HG02642 (cell line): ENCODE measurements around the gene SLC66A1.
"Not testable (repeated sequence)": the region's sequence is repeated elsewhere in the genome, so short reads cannot be mapped to it uniquely, and the experiment has no call there.

Experiments used
- ATAC-seq: cut with Tn5 transposase; IDR thresholded peaks from one replicate; pipeline ENCODE4 v1.9.1; 2021; ENCODE audit warnings: mild to moderate bottlenecking; ENCODE audit not compliant: unreplicated experiment, poor library complexity

SLC66A1 gene

GRCh38 chr1:19300211-19300610 lies 11.9 kb upstream of the SLC66A1 start:
- ATAC-seq = no peak

- ATAC-seq = not testable (repeated sequence)
These were observed 8.0 kb upstream of the SLC66A1 start for GRCh38 chr1:19304081-19304480.

- ATAC-seq = no peak
These were observed 6.2 kb upstream of the SLC66A1 start for GRCh38 chr1:19305880-19306279.

DNA sequence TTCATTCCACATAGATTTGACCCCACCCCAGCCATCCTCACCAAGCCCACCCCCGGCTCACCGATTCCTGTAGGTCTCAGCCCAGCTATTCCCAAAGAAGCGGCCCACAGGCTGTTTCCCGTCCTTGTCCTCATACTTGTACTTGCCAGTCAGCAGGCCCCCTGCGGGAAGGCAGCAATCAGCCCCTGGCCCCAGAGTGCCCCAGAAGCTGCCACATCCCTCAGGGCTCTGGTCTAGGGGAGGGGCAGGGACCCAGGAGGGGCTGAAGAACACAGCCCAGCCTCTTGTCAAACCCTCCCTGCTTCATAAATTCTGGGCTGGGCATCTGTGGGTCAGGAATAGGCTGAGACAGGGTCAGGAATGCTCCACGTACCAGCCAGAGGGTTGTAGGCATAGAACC lies 5.2 kb upstream of the SLC66A1 start:
- no peak for ATAC-seq

GRCh38 chr1:19307794-19308508 lies 4.2 kb upstream of the SLC66A1 start:
- ATAC-seq = no peak

DNA sequence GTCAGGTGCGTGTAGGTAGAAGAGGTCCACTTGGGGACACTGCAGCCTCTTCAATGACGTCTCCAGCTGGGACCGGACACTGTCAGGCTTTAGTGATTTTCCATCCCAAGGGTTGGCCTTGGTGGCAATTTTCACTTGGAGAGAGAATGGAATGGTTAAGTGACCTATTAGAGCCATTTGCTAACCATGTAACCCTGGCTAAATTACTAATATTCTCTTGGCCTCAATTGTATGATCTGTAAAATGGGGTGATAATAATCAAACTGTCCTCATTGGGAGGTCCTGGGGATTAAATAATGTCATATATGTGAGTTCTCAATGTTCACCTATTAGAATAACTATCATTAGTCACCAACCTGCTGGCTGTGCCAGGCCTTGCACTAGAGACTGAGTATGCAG lies 3.6 kb upstream of the SLC66A1 start:
- no peak for ATAC-seq

- ATAC-seq = no peak
These were observed 2.9 kb upstream of the SLC66A1 start for GRCh38 chr1:19309123-19309813.

DNA sequence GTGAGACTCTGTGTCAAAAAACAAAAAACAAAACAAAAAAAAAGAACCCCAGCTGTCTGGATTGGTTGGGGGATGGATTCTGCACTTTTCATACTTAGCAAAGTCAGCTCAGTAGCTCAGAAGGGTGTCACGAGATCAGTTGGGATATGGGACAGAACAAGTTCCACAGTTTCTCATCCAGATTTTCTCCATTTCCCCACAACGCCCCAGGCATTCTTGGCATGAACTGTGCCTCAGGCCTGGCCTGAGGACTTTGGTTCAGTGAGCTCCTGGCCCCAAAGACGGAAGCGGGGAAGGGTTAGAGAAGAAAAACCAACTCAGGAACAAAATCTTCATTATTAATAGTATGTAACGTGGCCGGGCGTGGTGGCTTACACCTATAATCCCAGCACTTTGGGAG lies 2.1 kb upstream of the SLC66A1 start:
- no peak for ATAC-seq

GRCh38 chr1:19310720-19311502 lies 1.2 kb upstream of the SLC66A1 start:
- no peak for ATAC-seq

DNA sequence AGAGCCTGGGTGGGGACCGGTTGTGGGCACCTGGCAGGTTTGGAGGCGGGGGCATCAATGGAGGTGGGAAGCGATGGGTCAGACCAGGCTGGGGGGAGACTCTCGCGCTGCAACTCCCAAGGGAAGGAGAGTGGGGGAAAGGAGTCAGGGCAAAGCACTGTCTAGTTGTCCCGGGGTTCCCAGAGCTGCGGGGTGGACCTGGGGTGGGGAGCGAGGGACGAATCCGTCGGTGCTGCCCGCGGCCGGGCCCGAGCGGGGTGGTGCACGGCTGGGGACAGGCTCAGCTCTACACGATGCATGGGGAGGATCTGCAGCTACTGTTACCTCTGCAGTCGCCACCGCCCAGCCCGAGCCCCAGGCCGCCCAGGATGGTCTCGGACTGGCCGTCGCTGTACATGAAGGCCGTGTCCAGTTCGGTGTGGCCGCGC lies 609 bp upstream of the SLC66A1 start:
- no peak for ATAC-seq

- peak; percentile 20 for ATAC-seq
These were observed 883 bp downstream of the SLC66A1 start for GRCh38 chr1:19312782-19313635.

- ATAC-seq = no peak
These were observed 1.5 kb downstream of the SLC66A1 start for GRCh38 chr1:19313636-19313959.

DNA sequence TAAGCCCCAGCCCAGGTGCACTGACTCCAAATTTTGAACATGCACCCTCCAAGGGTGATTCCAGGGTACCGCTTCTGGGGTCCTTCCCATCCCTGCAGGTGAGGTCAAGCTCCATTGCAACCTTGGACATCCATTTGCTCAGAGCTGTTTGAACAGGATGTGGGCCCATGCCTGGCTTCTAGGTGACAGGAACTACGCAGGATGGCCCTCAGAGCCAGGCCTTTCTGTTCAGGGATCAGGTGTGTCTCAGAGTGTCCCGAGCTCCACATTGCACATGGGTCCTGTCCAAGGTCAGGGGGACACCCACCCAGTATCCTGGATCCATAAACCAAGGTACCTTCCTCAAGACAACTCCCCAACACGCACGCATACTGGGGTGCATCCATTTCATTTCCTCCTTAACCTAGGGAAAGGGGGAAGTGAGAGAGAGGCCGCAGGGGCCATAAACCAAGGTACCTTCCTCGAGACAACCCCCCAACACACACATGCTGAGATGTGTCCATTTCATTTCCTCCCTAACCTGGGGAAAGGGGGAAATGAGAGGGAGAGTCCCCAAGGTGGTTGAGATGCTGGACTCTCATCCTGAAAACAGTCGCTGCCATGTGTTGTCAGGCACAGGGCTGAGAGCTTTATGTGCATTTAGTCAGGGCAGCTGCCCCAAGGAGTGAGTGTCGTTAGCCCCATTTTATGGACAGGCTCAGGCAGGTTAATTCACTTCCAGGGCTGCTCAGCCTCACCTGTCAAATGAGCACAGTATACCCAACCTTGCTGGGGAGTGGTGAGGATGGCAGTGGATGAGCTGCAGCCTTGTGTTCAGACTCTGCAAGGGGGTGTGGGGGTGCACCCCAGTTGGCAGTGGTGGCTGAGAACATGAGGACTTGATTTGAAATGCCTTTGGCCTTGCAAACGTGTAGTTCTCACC lies 2.1 kb downstream of the SLC66A1 start:
- ATAC-seq = no peak

DNA sequence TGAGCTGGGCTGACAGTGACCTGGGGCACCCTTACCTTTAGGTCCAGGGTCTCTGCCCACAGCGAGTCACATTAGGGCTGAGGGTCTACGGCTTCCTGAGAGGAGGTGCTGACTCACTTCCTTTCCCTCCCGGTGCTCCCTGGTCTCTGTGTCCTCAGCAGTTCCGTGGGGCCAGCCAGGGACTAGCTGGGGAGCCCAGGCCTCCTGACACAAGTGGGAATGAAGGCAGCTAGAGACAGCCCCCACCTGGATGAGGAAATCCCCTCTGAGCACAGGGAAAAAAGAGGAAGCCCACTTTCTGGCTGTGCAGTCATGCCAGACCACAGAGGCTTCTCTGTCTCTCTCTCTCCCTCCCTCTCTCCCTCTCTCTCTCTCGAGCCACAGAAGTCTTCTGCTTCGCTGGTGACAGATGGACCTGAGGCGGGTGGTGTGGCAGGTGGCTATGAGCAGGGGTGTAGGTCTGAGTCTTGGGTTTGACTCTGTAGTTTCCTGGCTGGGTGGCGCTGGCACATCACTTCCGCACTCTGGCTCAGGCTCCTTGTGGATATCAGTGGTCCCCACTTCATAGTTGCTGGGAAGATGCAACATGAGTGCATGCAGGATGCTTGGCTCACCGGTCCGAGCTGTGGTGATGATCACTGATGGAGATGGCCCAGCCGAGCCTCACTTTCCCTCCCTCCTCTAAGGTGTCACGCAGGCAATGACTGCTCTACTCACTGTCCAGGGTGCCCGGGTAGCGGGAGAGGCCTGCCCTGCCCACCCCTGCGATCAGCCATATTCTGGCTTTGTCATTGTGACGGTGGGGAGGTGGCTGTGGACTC lies 3.5 kb downstream of the SLC66A1 start:
- peak; percentile 30 for ATAC-seq

DNA sequence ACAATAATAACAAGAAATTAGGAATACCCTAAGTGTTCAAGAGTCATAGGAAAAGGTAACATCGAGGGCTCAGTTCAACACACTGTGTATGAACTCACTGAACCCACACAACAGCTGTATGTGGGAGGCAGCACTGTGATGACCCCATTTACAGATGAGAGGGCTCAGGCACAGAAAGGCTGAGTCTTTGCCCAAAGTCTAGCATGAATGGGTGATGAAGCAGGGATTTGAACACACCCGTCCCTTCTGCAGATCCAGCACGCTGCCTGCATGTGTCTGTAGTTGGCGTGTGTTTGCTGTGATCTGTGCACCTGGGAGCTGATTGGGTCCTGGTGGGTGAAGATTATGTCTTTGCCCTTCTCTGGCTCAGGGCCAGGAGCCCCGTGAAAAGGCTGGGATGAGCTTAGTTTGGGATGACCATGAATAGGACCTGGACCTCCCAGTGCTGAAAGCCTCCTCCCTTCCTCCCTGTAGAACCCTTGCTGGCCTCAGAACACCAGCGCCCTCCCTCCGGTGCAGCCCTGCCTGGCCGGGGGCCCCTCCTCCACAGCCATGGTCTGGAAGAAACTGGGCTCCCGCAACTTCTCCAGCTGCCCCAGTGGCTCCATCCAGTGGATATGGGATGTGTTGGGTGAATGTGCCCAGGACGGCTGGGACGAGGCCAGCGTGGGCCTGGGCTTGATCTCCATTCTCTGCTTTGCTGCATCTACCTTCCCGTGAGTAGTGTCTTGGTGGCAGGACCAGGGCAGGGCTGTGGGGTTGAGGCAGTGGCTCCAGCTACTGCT lies 5.2 kb downstream of the SLC66A1 start:
- ATAC-seq = no peak

DNA sequence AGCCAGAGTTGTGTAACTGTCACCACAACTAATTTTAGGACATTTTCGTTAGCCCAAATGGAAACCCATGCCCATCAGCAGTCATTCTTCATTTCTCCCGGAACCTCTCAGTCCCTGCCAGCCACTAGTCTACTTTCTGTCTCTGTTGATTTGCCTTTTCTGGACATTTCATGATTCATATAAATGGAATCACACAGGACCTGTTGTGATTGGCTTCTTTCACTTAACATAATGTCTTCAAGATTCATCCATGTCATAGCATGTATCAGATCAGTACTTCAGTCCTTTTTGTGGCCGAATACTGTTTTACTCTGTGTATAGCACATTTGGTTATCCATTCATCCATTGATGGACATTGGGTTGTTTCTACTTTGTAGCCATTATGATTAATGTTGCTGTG lies 7.1 kb downstream of the SLC66A1 start:
- ATAC-seq = no peak

DNA sequence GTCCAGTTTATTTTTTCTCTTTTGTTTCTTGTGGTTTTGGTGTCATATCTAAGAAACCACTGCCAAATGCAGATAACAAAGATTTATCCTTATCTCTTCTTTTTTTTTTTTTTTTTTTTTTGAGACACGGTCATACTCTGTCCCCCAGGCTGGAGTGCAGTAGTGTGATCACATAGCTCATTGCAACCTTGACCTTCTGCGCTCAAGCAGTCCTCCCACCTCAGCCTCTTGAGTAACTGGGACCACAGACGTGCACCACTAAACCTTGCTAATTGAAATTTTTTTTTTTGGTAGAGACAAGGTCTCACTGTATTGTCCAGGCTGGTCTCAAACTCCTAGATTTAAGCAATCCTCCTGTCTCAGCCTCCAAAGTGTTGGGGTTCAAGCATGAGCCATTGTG lies 8.9 kb downstream of the SLC66A1 start:
- no peak for ATAC-seq

DNA sequence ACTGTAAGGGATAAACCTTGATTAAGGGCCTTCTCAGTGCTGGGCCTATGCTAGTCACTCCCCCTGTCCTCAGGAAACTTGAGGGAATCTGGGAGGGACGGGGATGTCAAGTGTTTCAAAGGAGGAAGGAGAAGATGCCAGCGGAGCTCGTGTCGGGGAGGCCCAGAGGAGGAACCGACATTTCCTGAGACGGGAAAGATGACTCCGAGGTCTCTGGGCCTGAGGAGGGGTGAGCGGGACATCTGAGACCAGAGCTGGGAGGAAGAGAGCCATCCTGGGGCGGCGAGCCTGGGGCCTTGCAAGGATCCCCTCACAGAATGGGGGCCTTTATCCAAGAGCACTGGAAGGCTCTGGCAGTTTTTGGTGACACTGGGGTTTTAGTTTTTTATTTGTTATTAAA lies 10.4 kb downstream of the SLC66A1 start:
- no peak for ATAC-seq
